Activated naive CD8-positive, alpha-beta T cell treated with anti-CD3 and anti-CD28 coated beads, Interleukin-2, amount 50 U/mL, for 16 hours (primary cell): Measurements from ENCODE around the gene SMO.

ENCODE experiments used
- DNase-seq: peaks from one replicate; pipeline ENCODE4 v3.0.0-alpha.2; 2020; ENCODE audit warnings: low read depth, low spot score

Gene SMO

DNA sequence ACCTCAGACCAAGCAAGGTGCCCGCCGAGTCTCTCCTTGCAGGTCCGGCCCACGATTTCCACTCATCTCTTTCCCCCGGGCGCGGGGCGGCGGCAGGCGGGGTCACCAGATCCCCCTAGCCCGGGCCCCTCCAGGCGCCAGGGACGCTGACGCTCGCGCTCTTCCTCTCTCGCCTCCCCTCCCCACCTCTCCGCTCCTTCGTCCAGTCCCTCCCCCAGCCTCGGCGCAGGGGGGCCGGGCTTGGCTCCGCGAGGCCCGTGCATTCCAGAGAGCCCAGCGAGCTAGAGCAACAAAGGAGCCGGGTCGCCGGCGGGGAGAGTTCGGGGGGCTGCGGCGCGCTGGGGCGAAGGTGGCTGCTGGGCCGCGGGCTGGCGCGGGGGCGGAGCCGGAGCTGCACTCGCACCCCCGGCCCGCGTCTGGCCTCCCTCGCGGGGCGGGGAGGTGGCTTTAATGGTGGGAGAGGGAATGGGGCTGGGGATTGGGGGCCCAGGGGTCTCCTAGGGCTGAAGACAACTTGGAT, at the start of gene SMO:
SMO (plus strand) TSS at position 262 of the 520 bp plus-strand sequence. CDS start 519 bp downstream, outside the sequence.
- DNase-seq: no peak

DNA sequence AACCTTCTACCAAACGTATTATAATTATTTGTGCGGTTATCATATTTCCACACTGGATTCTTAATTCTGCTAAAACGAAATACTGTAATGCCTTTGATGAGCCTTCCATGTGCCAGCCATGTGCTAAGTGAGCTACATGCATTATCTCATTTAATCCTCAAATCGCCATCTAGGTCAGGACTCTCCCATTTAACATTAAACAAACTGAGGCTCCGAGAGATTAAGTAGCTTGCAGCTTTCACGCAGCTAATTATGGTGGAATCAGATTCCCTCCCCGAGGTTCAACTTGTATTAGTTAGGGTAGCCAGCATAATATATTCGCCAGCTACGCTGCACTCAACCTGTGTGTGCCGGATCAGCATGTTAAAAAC, 44.7 kb upstream of the SMO start:
- DNase-seq: no peak

GRCh38 chr7:129144095-129144833, 44.2 kb upstream of the SMO start, which contains the start of gene TSPAN33:
TSPAN33 (plus strand) TSS chr7:129144707; CDS start chr7:129144981, 274 bp downstream.
- peak; percentile 37 for DNase-seq

DNA sequence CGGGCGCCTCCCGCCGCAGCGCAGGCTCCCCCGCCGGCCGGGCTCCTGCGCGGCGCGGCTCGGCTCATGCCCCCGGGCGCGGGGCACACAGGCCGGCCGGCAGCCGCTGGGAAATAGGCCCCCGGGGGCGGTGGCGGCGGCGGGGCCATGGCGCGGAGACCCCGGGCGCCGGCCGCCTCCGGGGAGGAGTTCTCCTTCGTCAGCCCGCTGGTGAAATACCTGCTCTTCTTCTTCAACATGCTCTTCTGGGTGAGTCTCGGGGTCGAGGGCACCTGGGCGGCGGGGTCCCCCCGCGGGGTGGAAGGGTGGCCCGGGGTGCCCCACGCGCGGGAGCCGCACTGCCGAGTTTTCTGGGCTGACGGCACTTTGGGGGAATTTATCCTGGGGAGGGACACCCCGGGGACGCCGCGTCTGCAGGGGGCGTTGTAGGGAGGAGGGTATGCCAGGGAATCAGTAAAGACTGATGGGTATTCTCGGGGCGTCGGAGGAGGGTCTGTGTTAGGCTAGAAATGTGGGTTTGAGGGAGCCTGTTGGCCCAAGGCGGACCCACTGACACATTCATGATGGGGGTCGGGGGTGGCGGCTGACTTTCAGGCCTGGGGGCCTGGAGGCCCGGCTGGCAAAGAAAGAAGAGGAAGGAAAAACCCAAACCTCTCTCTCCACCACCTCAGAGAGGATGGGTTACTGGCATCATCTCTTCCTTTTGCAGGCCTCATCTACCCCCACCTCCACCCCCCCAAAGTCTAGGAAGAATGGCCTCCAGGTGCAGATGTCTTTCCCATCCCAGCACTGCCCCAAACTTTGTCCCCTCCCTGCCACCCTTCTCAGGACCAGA, 43.4 kb upstream of the SMO start:
- no peak for DNase-seq

DNA sequence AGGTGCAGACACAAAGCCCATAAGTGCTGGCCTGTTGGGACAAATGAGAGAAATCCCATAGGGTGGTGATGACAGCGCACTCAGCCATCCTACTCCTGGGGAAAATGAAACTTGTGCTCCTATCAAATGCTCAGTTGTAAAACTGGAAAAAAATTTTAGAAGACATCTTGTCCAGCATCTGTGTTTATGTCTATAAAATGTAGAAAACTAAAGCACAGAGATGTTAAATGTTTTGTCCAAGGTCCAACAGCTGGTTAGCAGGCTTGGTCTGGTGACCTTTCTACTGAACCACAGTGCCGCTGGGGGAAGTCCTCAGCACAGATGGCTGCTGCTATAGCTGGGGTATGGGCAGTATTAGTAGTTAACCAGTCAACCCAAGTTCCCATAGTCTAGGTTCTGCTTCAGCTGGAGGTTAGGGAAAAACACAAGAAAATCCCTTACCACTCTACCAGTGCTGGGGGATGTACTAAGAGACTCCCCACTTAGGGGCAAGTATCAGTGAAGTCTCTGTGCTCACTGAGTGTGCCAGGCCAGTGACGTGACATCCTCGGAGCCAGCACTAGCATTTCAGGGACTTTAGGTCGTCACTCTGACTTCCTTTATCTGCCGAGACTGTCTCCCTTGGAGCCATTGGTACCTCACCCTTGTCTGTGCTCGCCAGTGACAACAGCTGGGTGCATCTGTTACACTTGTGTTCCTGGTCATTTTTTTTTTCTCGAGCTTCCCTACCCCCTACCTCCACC, 42.0 kb upstream of the SMO start:
- DNase-seq: no peak

DNA sequence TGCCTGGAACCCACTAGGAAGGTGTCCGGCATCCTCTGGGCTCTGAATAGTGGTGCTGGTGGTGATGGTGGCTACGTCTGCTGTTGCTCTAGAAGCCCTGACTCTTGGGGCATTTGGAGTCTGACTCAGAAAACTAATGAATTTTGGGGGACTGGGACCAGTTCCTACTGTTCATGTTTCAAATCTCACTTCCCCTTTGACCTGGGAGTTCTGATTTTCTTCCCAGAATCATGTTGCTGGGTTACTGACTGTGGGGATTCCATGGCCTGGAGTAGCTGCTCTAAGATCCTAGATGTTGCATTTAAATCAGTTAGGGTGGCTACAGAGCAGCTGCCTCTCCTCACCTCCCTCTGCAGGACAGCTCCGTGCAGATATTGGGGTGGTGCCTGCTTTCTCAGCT, 40.7 kb upstream of the SMO start:
- no peak for DNase-seq

DNA sequence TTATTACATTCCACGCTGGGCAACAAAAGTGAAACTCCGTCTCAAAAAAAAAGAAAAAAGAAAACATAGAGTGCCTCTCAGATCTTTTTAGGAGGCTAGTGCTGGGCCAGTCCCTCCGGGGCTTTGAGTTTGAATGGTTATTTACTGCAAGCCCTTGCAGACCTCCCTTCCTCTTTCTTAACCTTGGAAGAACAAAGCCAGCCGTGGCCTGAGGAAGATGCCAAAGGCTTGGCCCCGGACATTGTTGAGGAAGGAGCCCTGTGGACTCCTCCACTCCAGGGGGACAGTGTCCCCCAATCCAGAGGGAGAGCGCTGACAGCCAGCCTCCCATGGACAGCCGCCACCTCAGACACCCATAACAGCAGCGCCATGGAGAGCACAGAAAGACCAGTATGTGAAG, 38.9 kb upstream of the SMO start:
- no peak for DNase-seq

DNA sequence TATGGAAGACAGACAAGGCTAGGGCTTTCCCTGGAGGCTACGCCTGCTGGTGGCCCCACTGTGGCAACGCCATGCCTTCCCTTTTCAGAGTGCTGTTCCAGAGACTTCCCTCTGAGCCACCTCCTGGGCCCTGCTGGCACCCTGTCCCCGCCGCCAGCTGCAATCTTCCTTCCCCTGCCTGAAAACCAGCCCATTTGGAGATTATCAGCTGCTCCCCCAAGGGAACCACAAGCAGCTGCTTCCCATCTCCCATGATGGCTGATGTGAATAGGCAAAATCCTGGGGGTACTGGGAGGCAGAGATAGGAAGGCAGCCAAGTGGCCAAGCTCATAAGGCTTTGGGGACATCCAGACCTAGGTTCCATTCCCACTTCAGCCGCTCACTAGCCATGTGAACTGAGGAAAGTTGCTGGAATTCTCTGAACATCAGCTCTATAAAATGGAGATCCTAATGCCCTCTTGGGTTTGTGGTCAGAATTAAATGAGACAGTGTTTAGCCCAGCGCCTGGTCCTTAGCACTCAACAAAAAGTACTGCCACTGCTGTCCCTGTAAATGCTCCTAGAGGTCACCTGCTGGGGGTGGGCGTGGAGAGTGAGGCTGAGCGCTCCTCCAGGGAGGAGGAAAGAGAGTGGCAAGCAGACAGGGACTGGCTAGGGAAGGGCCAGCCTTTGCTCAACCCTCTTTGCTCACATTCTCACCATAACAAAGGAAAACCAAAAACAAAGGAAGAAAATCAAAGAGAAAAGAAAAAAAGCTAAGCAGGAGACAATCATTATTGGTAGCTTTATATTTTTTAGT, 38.0 kb upstream of the SMO start:
- no peak for DNase-seq

DNA sequence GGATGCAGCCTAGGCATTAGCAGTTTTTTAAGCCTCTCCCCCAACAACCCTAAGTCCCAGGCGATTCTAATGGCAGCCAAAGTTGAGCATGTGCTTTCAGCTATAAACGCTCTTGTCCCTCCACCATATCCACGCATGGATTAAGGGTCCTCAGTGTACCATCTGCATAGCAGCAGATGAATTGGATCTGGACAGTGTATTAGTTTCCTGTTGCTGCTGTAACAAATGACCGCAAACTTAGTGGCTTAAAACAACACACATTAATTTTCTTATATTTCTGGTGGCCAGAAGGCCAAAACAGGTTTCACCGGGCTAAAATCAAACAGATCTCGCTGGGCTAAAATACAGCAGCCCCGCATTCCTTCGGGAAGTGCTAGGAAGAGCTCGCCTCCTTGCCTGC, 30.8 kb upstream of the SMO start:
- DNase-seq: no peak

- DNase-seq: no peak
These were observed 28.9 kb upstream of the SMO start for GRCh38 chr7:129159539-129159938.

DNA sequence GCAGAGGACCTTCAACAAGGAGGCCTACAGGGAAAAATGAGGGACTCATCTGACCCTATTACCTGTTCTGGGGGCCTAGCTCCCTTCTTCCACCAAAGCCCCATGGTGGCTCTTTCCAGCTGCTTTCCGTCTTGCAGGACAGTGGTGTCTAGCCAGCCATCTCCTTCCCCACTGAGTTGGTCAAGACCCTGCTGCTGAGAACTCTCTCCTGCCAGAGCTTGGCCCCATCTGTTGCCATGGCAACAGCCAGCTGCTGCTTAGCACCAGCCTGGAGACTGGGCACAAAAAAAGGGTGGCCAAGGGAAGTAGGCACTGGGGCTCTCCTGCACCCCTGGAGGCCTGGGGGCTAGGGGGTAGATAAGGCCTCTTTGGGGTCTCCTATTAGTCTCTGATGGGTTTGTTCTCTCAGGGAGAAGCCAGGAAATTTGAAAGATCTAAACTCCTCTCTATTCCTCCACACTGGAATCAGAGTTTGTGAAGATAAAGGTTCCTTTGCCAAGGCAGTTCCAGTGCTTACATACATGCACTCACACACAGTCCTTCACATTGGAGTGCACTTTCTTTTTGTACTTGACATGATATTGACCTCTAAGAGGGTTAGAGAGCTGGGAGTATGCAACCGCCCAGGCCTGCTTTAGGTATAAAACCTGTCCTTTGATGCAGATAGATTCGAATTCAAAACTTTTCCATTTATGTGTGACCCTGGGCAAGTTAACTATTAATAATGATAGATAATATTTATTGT, 28.1 kb upstream of the SMO start:
- no peak for DNase-seq

- DNase-seq: no peak
These were observed 26.8 kb upstream of the SMO start for GRCh38 chr7:129161524-129162225.

DNA sequence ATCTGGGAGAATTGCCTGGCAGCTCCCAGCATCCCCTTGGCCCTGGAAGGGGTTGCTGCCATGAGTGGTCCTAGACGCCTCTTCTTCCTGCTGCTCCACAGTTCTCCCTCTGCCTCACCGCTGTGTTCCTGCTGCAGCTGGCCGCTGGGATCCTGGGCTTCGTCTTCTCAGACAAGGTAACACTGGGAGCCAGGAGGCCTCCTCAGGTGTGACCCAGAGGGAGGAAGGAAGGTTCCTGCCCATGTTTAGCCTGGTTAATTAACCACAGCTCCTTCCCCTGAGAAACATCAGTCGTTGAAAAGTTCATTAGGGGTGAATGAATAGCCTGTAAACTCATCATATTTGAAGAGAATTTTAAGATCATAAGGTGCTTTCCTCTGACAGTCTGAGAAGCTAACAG, 25.7 kb upstream of the SMO start:
- no peak for DNase-seq

- DNase-seq: no peak
These were observed 24.4 kb upstream of the SMO start for GRCh38 chr7:129163875-129164544.

DNA sequence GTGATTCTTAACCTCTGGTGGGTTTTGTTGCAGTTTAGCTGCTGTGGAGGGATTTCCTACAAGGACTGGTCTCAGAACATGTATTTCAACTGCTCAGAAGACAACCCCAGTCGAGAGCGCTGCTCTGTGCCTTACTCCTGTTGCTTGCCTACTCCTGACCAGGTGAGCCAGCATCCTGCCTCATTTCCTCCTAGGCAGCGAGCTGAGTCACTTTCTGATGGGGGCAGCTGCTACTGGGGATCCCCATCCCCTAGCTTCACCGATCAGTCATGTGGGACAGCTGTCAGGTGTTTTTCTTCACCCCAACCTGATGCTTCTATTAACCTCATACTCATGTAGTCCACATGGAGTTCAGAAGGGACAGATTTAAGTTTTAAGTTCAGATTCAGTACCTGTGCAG, 21.7 kb upstream of the SMO start:
- DNase-seq: no peak

GRCh38 chr7:129167817-129168216, 20.6 kb upstream of the SMO start:
- no peak for DNase-seq

GRCh38 chr7:129168231-129169021, 20.0 kb upstream of the SMO start:
- no peak for DNase-seq

GRCh38 chr7:129169171-129169671, 19.2 kb upstream of the SMO start:
- peak; percentile 28 for DNase-seq
